Right hindlimb (tissue), 1 donor: ENCODE results near the gene VWA5B2.

Source experiments
- DNase-seq: peaks from one replicate; pipeline ENCODE4 v3.0.0-alpha.2; 2018

The VWA5B2 gene

DNA sequence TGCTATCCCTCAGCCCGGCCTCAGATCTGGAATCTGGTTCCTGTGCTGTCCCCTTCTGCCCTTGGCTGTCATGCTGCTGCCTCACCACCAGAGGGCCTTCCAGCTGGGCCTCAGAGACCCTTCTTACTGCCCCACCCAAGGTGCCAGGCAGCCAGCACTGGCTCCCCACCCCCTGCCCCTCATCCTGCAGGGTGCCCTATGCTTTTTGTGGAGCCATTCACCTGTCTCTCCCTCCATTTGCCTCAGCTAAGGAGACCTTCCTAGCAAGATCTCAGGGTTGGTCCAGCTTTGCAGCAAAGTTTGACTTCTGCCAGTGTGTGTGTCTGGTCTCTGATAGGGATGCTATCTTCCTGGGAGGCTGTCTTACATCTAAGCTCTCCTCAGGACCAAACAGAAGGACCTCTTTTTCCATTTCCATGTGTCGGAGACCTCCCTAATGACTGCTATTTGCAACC, 1.9 kb upstream of the VWA5B2 start:
- DNase-seq = no peak

DNA sequence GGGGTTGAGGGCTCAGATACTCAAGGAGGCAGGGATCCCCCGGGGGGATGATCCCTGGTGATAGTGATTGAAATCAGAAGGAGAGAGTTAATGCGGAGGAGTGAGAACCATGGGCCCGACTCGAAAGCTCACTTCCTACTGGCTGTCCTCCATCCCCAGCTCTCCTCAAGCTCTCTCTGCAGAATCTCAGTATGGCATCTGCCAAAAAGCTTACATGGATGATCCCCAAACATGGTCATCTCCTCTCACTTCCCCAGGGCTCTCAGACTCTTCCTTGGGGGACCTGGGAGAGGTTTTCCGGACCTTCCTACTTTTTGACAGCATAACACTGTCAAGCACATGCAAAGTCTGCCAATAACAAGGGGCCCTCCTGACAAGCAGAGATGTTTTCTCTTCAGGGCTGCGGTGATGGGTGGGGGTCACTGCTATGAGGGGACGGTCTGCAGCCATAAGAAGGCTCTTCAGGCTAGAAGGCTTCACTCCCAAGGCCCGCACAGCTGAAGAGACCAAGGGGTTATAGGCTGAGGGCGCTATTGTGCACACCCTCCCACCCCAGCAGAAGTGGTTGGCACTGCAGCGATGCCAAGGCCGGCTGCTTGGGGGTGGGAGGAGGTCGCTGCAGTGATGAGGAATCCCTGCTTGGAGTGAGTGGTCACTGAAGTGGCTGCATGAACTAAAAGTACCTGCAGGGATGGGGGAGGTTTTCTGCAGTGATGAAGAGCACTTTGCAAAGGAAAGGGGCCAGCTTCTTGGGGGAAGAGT, 828 bp upstream of the VWA5B2 start:
- no peak for DNase-seq

DNA sequence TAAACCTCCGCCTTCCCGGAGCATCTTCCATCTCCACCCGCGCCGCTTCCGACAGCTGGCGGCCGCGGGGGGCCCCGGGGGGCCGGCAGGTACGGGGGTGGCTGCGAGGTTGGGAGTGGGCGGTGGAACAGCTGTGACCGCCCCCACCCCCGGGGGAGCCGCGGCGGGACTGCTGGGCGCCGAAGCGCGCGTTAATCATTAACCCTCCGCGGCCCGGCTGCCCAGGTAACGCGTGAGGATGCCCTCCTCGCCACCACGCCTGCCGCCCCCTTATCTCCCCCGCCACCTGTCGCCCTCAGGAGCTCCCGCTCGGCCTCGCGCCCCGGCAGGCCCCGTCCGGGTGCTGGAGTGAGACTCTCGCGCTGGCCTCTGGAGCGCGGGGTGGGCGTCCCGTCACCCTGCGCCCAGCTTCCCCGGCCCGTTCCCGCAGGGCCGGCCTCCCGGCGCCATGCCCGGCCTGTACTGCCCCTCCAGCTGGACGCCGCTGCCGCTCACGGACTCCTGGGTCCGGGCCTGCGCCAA, 757 bp downstream of the VWA5B2 start:
- no peak for DNase-seq

GRCh38 chr3:184230603-184231528, 1.5 kb downstream of the VWA5B2 start:
- no peak for DNase-seq

- no peak for DNase-seq
Observed at GRCh38 chr3:184231671-184232070, 2.3 kb downstream of the VWA5B2 start.

GRCh38 chr3:184233127-184233843, 3.9 kb downstream of the VWA5B2 start:
- no peak for DNase-seq

GRCh38 chr3:184234224-184234623, 4.8 kb downstream of the VWA5B2 start:
- no peak for DNase-seq

DNA sequence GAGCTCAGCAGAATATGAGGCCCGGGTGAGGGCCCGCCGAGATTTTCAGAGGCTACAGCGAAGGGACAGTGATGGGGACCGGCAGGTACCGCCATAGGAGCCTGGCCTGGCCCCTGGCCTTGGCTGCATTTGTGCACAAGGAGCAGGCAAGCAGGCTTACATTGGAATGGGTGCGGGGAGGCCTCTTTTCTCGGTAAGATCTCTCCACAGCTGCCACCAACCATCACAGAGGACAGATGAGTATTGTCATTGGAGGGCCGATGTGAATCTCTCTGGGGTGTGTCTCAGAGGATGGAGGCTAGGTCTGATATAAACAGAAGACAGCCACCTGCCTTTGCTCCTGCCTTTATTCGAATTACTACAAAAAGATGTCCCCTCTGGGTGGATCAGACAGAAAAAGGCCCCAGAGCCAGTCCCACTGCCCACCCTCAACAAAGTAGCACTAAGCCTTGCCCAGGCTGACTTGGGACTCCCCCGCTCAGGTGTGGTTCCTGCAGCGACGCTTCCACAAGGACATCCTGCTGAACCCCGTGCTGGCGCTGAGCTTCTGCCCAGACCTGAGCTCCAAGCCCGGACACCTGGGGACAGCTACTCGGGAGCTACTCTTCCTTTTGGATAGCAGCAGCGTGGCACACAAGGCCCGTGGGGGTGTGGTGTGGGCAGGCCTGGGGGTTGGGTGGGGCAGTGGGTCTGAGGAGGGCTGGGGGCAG, 5.4 kb downstream of the VWA5B2 start:
- DNase-seq = no peak

DNA sequence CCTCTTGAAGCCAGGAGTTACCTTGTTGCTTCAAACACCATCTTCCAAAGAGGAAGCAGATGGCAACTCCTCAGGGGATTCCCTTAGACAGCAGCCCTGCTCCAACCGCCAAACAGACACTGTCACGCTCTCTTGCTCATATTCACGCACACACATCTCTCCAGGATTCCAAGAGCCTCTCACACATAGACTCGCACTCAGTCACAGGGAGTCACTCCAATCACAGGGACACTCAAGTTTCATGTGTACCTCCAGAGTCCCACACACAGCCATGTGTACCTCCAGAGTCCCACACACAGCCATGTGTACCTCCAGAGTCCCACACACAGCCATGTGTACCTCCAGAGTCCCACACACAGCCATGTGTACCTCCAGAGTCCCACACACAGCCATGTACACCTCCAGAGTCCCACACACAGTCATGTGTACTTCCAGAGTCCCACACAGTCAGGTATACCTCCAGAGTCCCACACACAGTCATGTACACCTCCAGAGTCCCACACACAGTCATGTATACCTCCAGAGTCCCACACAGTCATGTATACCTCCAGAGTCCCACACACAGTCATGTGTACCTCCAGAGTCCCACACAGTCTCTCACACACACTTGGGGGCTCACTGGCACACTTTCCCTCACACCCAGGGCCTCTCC, 6.1 kb downstream of the VWA5B2 start:
- no peak for DNase-seq

- no peak for DNase-seq
Observed at GRCh38 chr3:184236033-184236410, 6.6 kb downstream of the VWA5B2 start.

- no peak for DNase-seq
Observed at GRCh38 chr3:184236636-184237035, 7.3 kb downstream of the VWA5B2 start.

DNA sequence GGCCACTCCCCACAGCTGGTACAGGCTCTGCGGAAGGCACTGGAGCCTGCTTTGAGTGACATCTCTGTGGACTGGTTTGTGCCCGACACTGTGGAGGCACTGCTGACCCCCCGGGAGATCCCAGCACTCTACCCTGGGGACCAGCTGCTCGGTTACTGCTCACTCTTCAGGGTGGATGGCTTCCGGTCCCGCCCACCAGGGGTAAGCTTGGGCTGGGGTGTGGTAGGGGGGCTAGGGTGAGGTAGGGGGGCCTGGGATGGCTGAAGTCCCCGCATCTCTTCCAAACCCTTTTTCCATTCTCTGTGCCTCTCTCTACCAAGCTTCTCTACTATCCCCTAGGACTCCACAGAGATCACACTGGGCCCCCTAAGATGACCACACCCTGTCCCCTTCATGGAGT, 7.8 kb downstream of the VWA5B2 start:
- no peak for DNase-seq

- DNase-seq = no peak
Observed at GRCh38 chr3:184237807-184238206, 8.4 kb downstream of the VWA5B2 start.

- no peak for DNase-seq
Observed at GRCh38 chr3:184238246-184238818, 8.9 kb downstream of the VWA5B2 start.

- DNase-seq = no peak
Observed at GRCh38 chr3:184239221-184239620, 9.8 kb downstream of the VWA5B2 start.

DNA sequence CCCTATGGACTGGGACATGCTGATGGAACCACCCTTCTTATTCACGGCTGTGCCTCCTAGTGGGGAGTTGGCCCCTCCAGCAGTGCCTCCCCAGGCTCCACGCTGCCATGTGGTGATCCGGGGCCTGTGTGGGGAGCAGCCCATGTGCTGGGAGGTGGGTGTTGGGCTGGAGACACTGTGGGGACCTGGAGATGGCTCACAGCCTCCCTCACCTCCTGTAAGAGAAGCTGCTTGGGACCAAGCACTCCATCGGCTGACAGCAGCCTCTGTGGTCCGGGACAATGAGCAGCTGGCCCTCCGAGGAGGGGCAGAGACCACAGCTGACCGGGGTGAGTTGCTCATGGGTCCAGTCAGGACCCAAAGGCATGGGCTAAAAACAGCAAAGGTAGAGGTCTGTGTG, 10.3 kb downstream of the VWA5B2 start:
- DNase-seq = no peak

DNA sequence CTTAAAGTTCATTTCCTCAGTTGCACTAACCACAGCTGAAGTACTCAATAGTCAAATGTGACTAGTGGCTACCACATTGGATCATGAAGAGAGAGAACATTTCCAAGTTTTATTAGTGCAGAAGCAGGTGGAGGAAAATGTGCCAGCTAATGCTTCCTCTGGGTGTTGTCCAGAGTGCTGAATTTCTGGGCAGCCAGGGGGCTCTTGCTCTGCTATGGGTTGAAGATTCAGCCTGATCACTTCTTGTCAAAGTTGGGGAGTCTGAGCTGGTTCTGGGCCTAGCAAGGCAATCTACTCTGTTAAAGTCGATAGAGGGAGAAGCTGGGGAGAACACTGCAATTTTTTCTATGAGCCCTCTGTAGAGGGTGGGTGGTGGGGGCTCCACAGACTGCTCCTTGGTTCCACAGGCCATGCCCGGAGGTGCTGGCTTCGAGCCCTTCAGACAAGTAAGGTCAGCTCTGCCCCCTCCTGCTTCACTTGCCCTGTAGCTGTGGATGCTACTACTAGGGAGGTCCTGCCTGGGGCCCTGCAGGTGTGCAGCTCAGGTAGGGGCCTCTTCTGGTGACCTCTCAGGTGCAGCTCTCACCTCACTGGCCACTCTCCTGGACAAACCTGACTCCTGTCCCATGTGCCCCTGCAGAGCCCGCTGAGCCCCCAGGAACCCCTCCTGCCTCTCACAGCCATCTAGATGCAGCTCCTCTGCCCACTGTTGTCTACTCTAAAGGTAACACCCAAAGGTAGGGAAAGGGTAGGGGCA, 11.2 kb downstream of the VWA5B2 start:
- DNase-seq = peak; percentile 53

DNA sequence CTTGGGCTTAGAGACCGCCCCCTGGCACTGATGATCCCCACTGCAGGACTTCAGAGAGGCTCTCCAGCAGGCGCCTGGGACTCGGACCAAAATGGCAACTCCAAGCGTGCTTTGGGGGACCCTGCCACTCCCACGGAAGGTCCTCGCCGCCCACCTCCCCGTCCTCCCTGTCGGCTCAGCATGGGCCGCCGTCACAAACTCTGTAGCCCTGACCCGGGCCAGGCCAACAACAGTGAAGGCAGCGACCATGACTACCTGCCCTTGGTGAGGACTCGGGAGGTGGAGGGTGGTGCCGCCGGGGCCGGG, 11.7 kb downstream of the VWA5B2 start:
- DNase-seq = no peak

DNA sequence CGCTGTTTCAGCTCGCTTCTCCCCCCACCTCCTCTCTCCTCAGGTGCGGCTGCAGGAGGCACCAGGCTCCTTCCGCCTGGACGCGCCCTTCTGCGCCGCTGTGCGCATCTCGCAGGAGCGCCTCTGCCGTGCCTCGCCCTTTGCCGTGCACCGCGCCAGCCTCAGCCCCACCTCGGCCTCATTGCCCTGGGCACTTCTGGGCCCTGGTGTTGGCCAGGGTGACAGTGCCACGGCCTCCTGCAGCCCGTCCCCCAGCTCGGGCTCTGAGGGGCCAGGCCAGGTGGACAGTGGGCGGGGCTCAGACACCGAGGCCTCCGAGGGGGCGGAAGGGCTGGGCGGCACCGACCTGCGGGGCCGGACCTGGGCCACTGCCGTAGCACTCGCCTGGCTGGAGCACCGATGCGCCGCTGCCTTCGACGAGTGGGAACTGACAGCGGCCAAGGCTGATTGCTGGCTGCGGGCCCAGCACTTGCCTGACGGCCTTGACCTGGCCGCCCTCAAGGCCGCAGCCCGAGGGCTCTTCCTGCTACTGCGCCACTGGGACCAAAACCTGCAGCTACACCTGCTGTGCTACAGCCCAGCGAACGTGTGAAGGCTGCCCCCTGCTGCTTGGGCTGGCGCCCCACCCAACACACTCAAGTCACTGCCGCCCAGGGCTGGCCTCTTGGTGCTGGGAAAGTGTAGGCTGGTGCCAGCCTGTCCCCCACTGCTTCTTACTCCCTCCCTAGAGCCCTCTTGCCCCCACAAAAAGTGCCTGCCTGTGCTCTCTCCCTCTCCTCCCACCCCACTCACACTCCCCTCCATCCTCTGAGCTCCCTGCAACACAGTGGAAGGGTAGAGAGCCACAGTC, 12.3 kb downstream of the VWA5B2 start:
- DNase-seq = no peak

DNA sequence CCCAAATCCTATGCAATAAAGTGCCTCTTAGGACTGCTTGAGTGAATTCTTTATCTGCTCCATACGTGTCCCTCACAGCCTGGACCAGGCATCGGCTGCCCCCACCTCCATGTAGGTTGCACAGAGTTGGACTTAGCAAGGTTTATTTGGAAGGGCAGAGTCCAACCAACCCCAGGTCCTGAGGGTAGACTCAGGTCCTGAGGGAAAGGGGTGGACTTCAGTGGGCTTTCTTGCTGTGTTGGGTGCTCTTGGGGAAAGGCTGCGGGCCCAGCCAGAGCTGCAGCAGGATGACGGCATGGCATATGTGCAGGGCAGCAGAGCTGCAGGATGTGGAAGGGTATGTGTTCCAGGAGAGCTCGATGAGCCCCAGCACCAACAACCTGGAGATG, 12.9 kb downstream of the VWA5B2 start:
- no peak for DNase-seq
